HFF-Myc (cell line): Measurements from ENCODE around the gene NELFB.

Source experiments
- DNase-seq: peaks from one replicate; pipeline ENCODE4 v3.0.0-alpha.2; 2011; ENCODE audit warnings: low read depth; ENCODE audit errors: extremely low read depth
- H3K4me3 ChIP-seq: replicated peaks from 2 replicates; pipeline ENCODE4 v1.5.1; 2011; ENCODE audit warnings: low read depth, mild to moderate bottlenecking, control low read depth, low read length
- CTCF ChIP-seq: IDR thresholded peaks from 2 replicates; pipeline ENCODE4 v1.5.1; 2012; ENCODE audit warnings: mild to moderate bottlenecking, low read depth, low read length, control low read depth; ENCODE audit errors: missing control alignments

NELFB gene

GRCh38 chr9:137294091-137294680 lies 39.1 kb downstream of the NELFB start:
- TF ChIP-seq CTCF = no peak
- H3K4me3 ChIP-seq = no peak overlapping the region
- DNase-seq = no peak

GRCh38 chr9:137294681-137295237 lies 39.6 kb downstream of the NELFB start:
- TF ChIP-seq CTCF = peak; percentile 31
- no peak for DNase-seq
- H3K4me3 ChIP-seq = no peak overlapping the region

DNA sequence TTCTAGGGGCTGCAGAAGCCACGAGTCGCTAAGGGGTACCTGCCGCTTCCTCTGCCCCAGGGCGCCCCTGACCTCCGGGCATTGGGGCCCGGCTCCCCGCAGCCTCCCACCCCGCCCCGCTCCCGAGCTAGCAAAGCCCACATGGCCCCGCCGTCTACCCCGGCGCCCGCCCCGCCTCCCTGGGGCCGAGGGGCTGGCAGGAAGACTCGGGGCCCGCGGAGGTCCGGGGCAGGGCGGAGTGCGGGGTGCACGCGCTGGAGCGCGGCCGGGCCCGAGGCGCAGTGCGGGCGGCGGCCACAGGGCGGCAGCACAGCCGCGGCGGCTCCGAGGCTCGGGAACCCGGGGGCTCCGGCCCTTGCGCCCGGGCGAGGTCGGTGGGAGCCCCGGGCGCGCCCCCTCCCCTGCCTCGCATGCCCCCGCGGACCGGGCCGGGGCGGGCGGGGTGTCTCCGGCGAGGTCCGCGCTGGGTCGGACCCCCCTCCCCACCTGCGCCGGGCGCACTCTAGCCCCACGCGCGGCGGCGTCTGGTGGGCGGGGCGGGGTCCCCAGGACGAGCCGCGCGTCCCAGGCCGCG lies 40.2 kb downstream of the NELFB start:
- no peak overlapping the region for H3K4me3 ChIP-seq
- peak; percentile 4 for TF ChIP-seq CTCF
- DNase-seq = no peak

DNA sequence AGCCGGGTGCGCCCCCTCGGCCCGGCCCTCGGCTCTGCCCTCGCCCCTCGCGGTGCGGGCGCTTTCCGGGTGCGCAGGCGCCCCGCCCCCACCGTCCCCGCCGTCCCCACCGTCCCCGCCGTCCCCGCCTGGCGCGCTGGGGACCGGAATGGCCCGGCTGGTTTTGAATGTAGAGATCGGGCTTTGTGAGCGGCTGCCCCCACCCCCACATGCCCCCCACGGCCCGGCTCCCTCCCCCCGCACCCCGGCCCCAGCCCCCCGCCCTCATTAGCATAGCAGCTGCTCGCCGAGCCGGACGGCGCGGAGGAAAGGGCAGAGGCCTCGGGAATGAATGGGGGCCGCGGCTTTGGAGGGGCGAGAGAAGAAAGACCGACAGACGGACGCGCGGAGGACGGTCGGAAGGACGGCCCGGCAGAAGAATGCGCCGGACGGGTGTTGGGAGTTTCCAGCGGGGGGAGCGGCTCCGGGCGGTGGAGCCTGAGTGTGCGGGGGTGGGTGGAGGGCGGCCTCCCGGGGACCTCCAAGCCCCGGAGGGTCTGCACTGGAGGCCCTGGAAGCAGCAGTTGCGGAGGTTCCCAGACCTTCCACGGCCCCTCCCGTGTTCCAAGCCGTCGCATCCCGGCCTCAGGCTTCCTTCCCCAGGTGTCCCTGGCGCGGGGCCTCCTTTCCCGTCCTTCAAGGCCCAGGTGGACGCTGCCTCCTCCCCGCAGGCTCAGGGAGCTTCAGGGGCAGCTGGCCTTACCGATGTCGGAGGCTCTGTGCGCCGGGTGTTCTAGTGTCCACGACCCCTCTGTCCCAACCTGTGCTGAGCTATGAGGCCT lies 40.9 kb downstream of the NELFB start:
- TF ChIP-seq CTCF = no peak
- H3K4me3 ChIP-seq = no peak overlapping the region
- DNase-seq = no peak

DNA sequence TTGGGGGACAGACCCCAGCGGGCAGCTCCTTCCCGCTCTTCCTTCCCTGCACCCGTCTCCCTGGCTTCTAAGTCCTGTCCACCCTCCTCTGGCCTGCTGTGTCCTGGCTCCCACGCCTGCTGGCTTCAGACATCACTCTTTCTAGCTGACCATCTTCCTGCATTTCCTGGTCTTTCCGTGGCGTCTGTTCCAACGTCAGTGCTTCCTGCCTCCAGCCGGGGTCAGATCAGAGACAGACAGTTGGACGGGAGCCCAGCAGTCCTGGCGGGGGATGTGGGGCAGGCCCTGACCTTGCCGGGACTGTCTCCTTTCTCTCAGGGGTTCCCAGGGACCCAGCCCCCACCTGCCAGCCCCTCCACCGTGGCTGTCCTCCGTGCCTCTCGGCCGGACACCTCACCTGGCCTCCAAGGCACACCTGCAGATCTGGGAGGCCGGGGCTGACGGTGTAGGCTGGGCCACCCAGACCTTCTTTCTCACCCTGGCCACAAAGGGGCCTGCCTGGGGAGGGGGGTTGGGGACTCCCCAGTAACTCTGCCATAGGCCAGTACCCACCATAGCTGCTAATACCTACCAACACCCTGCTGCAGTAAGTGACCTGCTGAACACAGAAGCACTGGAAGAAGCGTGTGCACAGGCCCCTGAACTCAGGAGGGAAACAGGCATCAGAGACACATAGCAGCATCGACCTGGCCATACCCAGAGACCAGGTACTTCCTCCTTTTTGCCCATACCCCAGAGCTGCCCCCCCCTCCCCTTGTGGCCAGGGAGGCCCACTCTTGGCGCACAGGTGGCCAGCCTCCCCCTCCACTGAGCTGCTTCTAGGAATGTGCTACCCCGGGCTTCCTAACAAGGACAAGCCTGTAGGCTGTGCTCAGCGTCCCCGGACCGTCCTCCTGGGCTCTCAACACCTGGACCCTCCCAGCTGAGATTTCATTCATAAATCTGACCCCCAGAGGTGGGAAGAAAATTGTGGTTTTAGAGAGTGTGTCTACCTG lies 41.8 kb downstream of the NELFB start:
- no peak overlapping the region for H3K4me3 ChIP-seq
- no peak for TF ChIP-seq CTCF
- no peak for DNase-seq

GRCh38 chr9:137297966-137298365 lies 42.8 kb downstream of the NELFB start:
- H3K4me3 ChIP-seq = no peak overlapping the region
- TF ChIP-seq CTCF = no peak
- no peak for DNase-seq
